ENCODE data around the gene TXLNB.

Gene TXLNB

DNA sequence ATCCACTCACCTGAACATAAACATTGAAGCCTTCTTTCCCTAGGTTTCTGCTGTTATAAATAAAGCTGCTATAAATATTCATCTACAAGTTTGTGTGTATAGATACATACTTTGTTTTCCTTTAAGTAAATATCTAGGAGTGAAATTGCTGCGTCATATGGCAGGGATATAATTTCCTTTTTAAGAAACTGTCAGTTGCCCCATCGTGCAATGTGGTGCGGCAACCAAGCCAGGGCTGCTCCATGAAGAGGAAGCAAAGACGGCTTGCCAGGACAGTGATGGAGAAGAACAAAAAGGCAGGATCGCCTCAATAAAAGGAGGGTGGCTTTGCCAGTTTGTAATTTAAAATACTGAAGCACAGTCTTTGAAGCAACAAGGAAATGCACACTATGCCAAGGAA, 46.0 kb upstream of the TXLNB start:
- no peaks in the 10 kb centered on the region for H3K9me2 ChIP-seq (ENCODE audit: low read depth, low read length)
- no peaks in the 10 kb centered on the region for H3K79me2 ChIP-seq (ENCODE audit: insufficient read depth, low read length)
- no peak overlapping the region for H3K4me3 ChIP-seq (ENCODE audit: low read depth, low read length, poor library complexity, severe bottlenecking)
- no peak overlapping the region for H3K9ac ChIP-seq (ENCODE audit: low read length)
- H3K36me3 ChIP-seq (ENCODE audit: insufficient read depth, low read length) = no peaks in the 10 kb centered on the region
- peak overlapping the region; percentile 71 for H2AFZ ChIP-seq (ENCODE audit: low read length)
- no peaks in the 10 kb centered on the region for H3K27me3 ChIP-seq (ENCODE audit: insufficient read depth, low read length)
- no peak overlapping the region for H3K4me2 ChIP-seq (ENCODE audit: low read length)
- H4K20me1 ChIP-seq (ENCODE audit: insufficient read depth, low read length) = no peaks in the 10 kb centered on the region
- peaks cover 37% of the 10 kb centered on the region for H3K4me1 ChIP-seq (ENCODE audit: insufficient read depth, low read length, severe bottlenecking)
- H3K27ac ChIP-seq (ENCODE audit: low read depth, low read length, poor library complexity, severe bottlenecking) = peak overlapping the region; percentile 79
- TF ChIP-seq, protein P1, sequence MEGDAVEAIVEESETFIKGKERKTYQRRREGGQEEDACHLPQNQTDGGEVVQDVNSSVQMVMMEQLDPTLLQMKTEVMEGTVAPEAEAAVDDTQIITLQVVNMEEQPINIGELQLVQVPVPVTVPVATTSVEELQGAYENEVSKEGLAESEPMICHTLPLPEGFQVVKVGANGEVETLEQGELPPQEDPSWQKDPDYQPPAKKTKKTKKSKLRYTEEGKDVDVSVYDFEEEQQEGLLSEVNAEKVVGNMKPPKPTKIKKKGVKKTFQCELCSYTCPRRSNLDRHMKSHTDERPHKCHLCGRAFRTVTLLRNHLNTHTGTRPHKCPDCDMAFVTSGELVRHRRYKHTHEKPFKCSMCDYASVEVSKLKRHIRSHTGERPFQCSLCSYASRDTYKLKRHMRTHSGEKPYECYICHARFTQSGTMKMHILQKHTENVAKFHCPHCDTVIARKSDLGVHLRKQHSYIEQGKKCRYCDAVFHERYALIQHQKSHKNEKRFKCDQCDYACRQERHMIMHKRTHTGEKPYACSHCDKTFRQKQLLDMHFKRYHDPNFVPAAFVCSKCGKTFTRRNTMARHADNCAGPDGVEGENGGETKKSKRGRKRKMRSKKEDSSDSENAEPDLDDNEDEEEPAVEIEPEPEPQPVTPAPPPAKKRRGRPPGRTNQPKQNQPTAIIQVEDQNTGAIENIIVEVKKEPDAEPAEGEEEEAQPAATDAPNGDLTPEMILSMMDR (IDR thresholded peaks at IDR 0.05; ENCODE audit: low read length) = no peak
- TF ChIP-seq EZH2 (IDR thresholded peaks at IDR 0.05; ENCODE audit: borderline replicate concordance, low read length) = no peak
- H3F3A ChIP-seq (ENCODE audit: insufficient read depth, low read length) = no peaks in the 10 kb centered on the region
- H3K9me3 ChIP-seq (ENCODE audit: low read length) = no peaks in the 10 kb centered on the region

DNA sequence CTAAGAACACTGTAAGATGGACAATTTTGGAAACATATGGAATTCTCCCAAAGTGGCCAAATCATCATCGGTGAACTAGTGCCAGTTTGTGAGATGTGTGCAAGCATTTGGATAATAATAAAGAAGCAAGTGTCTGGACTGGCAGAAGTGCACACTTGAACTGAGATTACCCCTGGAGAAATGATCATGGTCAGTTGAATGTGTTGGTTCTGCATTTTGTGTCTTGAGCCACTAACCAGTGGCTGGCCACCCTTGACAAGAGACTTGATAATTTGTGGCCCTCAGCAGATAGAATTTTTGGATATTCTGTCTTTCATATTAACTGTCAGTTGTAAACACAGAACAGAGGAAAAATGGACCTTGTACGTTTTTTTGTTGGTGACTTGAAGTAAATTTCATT, 45.2 kb upstream of the TXLNB start:
- Histone ChIP-seq H3K4me1 (ENCODE audit: insufficient read depth, low read length, severe bottlenecking) (peaks cover 37% of the 10 kb centered on the region), H3F3A (ENCODE audit: insufficient read depth, low read length) (no peaks in the 10 kb centered on the region), H3K9me3 (ENCODE audit: low read length) (no peaks in the 10 kb centered on the region), H3K27me3 (ENCODE audit: insufficient read depth, low read length) (no peaks in the 10 kb centered on the region), H2AFZ (ENCODE audit: low read length) (peak overlapping the region; percentile 77; the same call in 1 of the 2 replicates), H3K9ac (ENCODE audit: low read length) (peak overlapping the region; percentile 35; the same call in 1 of the 2 replicates), H3K9me2 (ENCODE audit: low read depth, low read length) (no peaks in the 10 kb centered on the region), H4K20me1 (ENCODE audit: insufficient read depth, low read length) (no peaks in the 10 kb centered on the region), H3K4me3 (ENCODE audit: low read depth, low read length, poor library complexity, severe bottlenecking) (no peak overlapping the region), H3K36me3 (ENCODE audit: insufficient read depth, low read length) (no peaks in the 10 kb centered on the region), H3K27ac (ENCODE audit: low read depth, low read length, poor library complexity, severe bottlenecking) (peak overlapping the region; percentile 79), H3K79me2 (ENCODE audit: insufficient read depth, low read length) (no peaks in the 10 kb centered on the region), H3K4me2 (ENCODE audit: low read length) (peak overlapping the region; percentile 48)
- TF ChIP-seq EZH2 (IDR thresholded peaks at IDR 0.05; ENCODE audit: borderline replicate concordance, low read length) = no peak
- TF ChIP-seq, protein P1 (IDR thresholded peaks at IDR 0.05; ENCODE audit: low read length) = no peak

DNA sequence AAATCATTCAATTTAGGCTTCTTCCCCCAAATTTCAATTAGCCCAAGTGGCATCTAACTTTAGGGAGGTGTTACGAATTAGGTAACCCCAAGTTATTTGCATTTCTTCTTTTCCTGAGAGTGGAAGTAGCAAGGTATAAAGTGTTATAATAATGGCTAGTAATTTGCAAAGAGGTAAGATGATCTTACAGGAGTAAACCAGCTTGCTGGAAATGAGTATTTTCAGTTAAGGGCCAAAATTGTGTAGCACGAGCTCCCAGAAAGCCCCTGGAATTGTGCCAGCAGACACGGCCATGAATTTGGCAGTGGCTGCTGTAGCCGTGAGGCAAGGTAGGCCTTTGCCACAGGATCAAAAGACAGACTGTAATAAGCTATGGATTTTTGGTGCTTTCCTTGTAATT, 44.7 kb upstream of the TXLNB start:
- H3K9me2 ChIP-seq (ENCODE audit: low read depth, low read length) = no peaks in the 10 kb centered on the region
- H3F3A ChIP-seq (ENCODE audit: insufficient read depth, low read length) = no peaks in the 10 kb centered on the region
- H3K27ac ChIP-seq (ENCODE audit: low read depth, low read length, poor library complexity, severe bottlenecking) = peak overlapping the region; percentile 79
- no peak overlapping the region for H3K4me3 ChIP-seq (ENCODE audit: low read depth, low read length, poor library complexity, severe bottlenecking)
- H3K9ac ChIP-seq (ENCODE audit: low read length) = peak overlapping the region; percentile 35; the same call in 1 of the 2 replicates
- no peaks in the 10 kb centered on the region for H3K79me2 ChIP-seq (ENCODE audit: insufficient read depth, low read length)
- H3K27me3 ChIP-seq (ENCODE audit: insufficient read depth, low read length) = no peaks in the 10 kb centered on the region
- H3K36me3 ChIP-seq (ENCODE audit: insufficient read depth, low read length) = no peaks in the 10 kb centered on the region
- peaks cover 37% of the 10 kb centered on the region for H3K4me1 ChIP-seq (ENCODE audit: insufficient read depth, low read length, severe bottlenecking)
- no peaks in the 10 kb centered on the region for H4K20me1 ChIP-seq (ENCODE audit: insufficient read depth, low read length)
- peak overlapping the region; percentile 48 for H3K4me2 ChIP-seq (ENCODE audit: low read length)
- peak overlapping the region; percentile 77 for H2AFZ ChIP-seq (ENCODE audit: low read length)
- no peaks in the 10 kb centered on the region for H3K9me3 ChIP-seq (ENCODE audit: low read length)
- TF ChIP-seq EZH2 (IDR thresholded peaks at IDR 0.05; ENCODE audit: borderline replicate concordance, low read length) = no peak
- TF ChIP-seq, protein P1 (IDR thresholded peaks at IDR 0.05; ENCODE audit: low read length) = no peak
